ENCODE data around the gene GPR39. TPM values are rescaled to one million over a fixed set of nuclear protein-coding genes. Genes with fewer than 3 reads are reported as not detected.
"Not testable (repeated sequence)": the region's sequence is repeated elsewhere in the genome, so short reads cannot be mapped to it uniquely, and the experiment has no call there.

The GPR39 gene
- polyA plus RNA-seq, 1 donor from 2014 or later: not detected

DNA sequence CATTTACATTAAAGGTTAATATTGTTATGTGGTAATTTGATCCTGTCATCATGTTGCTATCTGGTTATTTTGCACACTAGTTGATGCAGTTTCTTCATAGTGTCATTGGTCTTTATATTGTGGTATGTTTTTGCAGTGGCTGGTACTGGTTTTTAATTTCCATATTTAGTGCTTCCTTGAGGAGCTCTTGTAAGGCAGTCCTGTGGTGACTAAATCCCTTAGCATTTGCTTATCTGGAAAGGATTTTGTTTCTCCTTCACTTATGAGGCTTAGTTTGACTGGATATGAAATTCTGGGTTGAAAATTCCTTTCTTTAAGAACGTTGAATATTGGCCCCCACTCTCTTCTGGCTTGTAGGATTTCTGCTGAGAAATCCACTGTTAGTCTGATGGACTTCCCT is 120.5 kb downstream of the GPR39 start:
- peaks cover 2 to 16% (median 9%) of the 10 kb centered on the region in 3 donors for H3K9me3 Mint-ChIP-seq
- not testable (repeated sequence) for H3K27me3 Mint-ChIP-seq, H3K4me1 Mint-ChIP-seq, H3K4me3 Mint-ChIP-seq, H3K27ac Mint-ChIP-seq, H3K36me3 Mint-ChIP-seq

DNA sequence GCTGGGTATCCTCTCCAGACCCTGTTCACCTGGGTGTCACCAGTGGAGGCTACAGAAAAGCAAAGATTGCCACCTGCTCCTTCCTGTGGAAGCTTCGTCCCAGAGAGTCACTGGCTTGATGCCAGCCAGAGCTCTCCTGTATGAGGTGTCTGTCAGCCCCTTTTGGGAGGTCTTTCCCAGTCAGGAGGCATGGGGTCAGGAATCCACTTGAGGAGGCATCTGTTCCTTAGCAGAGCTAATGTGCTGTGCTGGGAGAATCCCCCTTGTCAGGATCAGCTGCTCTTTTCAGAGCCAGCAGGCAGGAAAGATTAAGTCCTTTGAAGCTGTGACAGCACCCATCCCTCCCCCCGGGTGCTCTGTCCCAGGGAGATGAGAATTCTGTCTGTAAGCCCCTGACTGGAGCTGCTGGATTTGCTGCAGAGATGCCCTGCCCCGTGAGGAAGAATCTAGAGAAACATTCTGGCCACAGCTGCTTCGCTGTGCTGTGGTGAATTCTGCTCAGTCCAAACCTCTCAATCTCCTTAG is 121.8 kb downstream of the GPR39 start:
- Mint-ChIP-seq H3K27me3 (peaks cover 2% of the 10 kb centered on the region), H3K4me1 (no peaks in the 10 kb centered on the region), H3K27ac (no peak overlapping the region), H3K36me3 (peaks cover 2% of the 10 kb centered on the region), H3K4me3 (no peak overlapping the region), H3K9me3 (peaks cover 3 to 16% (median 13%) of the 10 kb centered on the region in 3 donors)

DNA sequence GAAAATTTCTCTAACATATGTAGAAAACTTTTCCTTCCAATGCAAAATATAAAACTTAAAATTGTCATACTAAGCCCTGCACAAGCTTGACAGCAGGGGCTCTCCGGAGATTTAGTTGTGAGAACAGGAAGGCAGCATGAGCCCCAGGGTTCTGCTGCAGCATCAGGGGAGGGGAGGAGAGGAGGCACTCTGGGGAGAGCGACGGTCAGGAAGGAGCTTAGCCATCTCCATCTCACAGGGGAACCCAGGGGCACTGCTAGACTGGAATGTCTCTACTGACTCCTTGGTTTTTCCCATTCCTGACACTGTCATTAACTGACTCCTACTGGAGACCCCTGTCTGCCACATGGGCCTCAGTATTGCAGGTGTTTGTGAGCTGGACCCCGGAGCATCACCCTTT is 123.6 kb downstream of the GPR39 start:
- no peak overlapping the region for H3K27ac Mint-ChIP-seq
- H3K27me3 Mint-ChIP-seq: peaks cover 2% of the 10 kb centered on the region
- H3K9me3 Mint-ChIP-seq: peaks cover 5 to 16% (median 16%) of the 10 kb centered on the region in 3 donors
- no peaks in the 10 kb centered on the region for H3K4me1 Mint-ChIP-seq
- no peak overlapping the region for H3K4me3 Mint-ChIP-seq
- peaks cover 2% of the 10 kb centered on the region for H3K36me3 Mint-ChIP-seq

GRCh38 chr2:132542953-132543569 is 126.5 kb downstream of the GPR39 start:
- Mint-ChIP-seq H3K4me3 (no peak overlapping the region), H3K9me3 (peaks cover 3 to 13% (median 4%) of the 10 kb centered on the region in 3 donors), H3K27ac (no peak overlapping the region), H3K36me3 (peaks cover 2% of the 10 kb centered on the region), H3K27me3 (no peaks in the 10 kb centered on the region), H3K4me1 (no peaks in the 10 kb centered on the region)

DNA sequence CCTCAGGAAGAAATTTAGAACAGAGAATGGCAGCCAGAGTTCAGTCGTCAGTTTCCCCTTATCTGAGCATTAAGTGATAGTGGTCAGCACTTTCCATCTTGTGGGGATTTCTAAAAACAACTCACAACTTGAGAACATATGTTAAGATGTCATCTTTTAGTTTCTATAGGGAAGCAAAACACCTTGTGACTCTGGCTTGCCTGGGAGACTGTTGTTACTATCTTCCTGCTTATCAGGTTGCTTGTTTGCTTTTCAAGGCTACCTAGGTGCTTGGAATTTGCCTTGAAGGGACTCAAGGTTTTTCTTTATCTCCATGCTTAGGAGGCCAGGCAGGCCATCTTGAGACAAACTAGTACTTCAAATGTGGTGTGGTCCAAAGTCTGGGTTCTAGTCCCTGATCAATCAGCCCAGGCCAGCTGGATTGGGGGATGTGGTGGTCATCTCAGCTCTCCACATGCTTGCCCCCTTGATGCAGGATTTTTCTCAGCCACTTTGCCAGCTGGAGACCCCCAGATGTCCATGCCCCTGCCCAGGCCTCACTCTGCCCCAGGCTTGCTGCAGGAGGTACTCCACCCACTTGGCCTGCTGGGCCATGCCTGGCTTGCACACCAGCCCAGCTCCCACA is 127.5 kb downstream of the GPR39 start:
- no peak overlapping the region for H3K27ac Mint-ChIP-seq
- H3K36me3 Mint-ChIP-seq: peaks cover 2% of the 10 kb centered on the region
- no peaks in the 10 kb centered on the region for H3K27me3 Mint-ChIP-seq
- H3K4me3 Mint-ChIP-seq: no peak overlapping the region
- H3K9me3 Mint-ChIP-seq: peaks cover 3 to 13% (median 4%) of the 10 kb centered on the region in 3 donors
- no peaks in the 10 kb centered on the region for H3K4me1 Mint-ChIP-seq

DNA sequence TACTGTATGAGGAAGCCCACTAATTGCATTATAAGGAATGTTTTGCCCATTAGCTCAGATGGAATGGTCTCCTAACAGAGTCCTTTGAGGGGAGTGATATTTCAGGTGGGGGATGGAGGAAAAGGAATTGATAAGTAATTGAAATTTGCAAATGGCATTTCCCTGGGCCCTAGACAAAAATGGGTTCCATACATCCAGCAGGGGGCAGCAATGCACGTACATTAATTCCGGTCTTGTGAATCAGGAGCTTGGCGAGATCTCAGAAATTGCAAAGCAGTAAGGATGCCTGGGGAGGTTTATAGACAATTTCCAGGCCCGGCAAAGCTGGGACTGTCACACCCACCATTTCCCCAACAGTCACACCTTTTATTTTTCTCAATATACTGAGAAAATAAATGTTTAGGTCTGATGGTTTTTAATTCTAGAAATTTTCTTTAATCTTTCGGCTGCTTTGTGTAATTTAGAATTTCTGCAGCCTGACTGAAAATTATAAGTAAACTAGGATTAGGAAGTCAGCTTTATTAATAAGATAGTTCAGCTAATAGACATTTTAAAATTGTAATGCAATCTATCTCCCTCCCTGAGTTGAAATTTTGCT is 130.6 kb downstream of the GPR39 start:
- Mint-ChIP-seq H3K27me3 (no peaks in the 10 kb centered on the region), H3K9me3 (peaks cover 3 to 11% (median 4%) of the 10 kb centered on the region in 3 donors), H3K36me3 (peaks cover 2% of the 10 kb centered on the region), H3K4me3 (no peak overlapping the region), H3K27ac (no peak overlapping the region), H3K4me1 (no peaks in the 10 kb centered on the region)

DNA sequence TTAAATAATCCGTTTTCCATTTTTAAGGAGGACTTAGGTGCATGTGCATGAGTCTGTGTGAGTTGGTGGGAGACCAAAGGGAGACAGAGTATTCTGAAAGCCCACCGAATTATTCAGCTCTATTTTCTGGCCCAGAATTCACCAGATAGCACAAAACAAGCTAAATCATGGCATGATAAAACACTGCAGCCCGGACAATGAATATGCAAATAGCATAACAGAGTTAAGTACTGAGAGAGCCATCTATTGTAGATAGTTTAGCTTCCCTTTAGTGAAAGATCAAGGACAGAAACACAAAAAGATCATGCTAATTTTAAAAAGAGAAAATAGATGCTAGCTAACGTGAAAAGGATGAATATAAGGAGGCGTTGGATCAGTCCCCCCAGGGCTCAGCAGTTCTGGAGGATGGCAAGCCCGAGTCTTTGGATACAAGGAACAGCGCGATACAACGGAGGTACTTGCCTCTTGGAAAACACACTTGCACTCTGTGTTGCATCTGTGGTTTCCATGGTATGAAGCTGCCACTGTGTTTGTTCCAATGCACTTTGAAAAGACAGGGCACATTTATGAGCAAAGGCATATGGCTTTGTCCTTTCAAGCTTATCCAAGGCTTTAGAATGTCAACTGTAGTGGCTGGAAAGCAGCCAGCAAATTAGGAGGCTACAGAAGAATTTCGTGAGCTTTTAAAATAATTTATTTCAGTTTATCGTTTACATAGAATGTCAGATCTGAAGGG is 133.5 kb downstream of the GPR39 start:
- Mint-ChIP-seq H3K36me3 (no peaks in the 10 kb centered on the region), H3K9me3 (peaks cover 0 to under 1% (median 0%) of the 10 kb centered on the region in 3 donors), H3K27ac (no peak overlapping the region), H3K4me3 (no peak overlapping the region), H3K4me1 (no peaks in the 10 kb centered on the region), H3K27me3 (no peaks in the 10 kb centered on the region)

GRCh38 chr2:132550946-132551345 is 134.3 kb downstream of the GPR39 start:
- Mint-ChIP-seq H3K27ac (no peak overlapping the region), H3K4me3 (no peak overlapping the region), H3K9me3 (no peaks in the 10 kb centered on the region), H3K4me1 (no peaks in the 10 kb centered on the region), H3K27me3 (no peaks in the 10 kb centered on the region), H3K36me3 (no peaks in the 10 kb centered on the region)

GRCh38 chr2:132557694-132558093 is 141.1 kb downstream of the GPR39 start:
- Mint-ChIP-seq H3K4me1 (peaks cover 0 to 3% (median 0%) of the 10 kb centered on the region in 3 donors), H3K9me3 (no peaks in the 10 kb centered on the region), H3K4me3 (no peak overlapping the region), H3K27ac (no peak overlapping the region), H3K27me3 (peaks cover 2% of the 10 kb centered on the region), H3K36me3 (no peaks in the 10 kb centered on the region)

DNA sequence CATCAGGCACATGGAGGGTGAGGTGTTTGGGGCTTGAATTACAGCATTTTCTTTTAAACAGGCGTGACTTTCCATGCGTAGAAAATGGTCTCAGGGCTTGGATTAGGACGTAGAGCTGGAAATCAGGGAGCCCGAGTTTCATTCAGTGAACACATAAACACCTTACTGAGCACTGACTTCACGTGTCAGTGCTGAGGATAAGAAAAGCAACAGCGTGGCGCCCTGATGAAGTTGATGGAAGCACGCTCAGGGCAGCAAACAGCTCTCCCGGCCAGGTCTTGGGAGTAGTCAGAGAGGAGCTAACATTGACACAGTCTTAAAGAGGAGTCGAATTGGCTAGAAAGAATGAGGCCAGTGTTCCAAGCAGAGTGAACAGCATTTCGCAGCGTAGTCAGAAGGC is 142.7 kb downstream of the GPR39 start:
- H3K4me3 Mint-ChIP-seq: no peak overlapping the region
- no peak overlapping the region for H3K27ac Mint-ChIP-seq
- H3K4me1 Mint-ChIP-seq: peaks cover 0 to 3% (median 0%) of the 10 kb centered on the region in 3 donors
- H3K36me3 Mint-ChIP-seq: no peaks in the 10 kb centered on the region
- H3K9me3 Mint-ChIP-seq: no peaks in the 10 kb centered on the region
- H3K27me3 Mint-ChIP-seq: peaks cover 2% of the 10 kb centered on the region

DNA sequence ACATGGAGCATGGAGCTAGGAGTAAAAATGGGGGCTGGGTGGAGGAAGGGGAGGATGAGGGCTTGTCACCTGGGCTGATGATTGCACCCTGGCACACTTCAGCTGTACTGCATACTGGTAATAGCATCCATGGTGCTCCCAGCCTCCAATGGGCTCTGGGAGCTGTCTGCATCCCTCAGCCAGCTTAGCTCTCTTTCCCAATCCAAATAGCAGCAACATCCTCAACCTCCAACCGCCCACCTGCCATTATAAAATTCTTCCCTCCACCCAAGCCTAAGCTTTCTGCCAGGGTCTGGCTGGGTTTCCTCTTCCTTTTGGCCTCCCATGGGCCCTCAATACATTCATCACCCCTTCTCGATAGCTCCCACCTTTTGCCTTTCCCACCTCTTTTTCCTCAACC is 143.3 kb downstream of the GPR39 start:
- Mint-ChIP-seq H3K36me3 (no peaks in the 10 kb centered on the region), H3K27ac (no peak overlapping the region), H3K27me3 (peaks cover 2% of the 10 kb centered on the region), H3K9me3 (no peaks in the 10 kb centered on the region), H3K4me3 (no peak overlapping the region), H3K4me1 (peaks cover 0 to 3% (median 0%) of the 10 kb centered on the region in 3 donors)

DNA sequence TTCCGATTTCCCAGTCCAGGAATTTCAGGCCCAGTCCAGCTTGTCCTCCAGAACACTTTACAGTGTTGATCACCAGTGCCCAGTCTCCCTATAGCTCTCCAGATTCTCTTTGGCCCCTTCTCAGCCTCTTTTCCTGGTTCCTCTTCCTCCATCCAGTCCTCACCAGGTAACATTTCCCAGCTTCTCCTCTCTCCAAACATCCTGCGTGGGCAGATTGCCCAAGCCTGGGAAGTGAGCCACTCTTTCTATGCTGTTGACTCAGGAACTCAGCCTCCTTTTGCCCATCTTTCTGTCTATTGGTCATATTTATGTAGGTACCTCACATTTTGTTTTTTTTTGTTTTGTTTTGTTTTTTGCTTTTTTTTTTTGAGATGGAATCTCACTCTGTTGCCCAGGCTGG is 144.0 kb downstream of the GPR39 start:
- Mint-ChIP-seq H3K36me3 (no peaks in the 10 kb centered on the region), H3K27ac (no peak overlapping the region), H3K4me3 (no peak overlapping the region), H3K4me1 (peaks cover 0 to 3% (median 0%) of the 10 kb centered on the region in 3 donors), H3K9me3 (no peaks in the 10 kb centered on the region), H3K27me3 (peaks cover 2% of the 10 kb centered on the region)

- Mint-ChIP-seq H3K27me3 (peaks cover 4% of the 10 kb centered on the region), H3K27ac (no peak overlapping the region), H3K9me3 (peaks cover 0 to 2% (median 0%) of the 10 kb centered on the region in 3 donors), H3K4me1 (peaks cover 0 to 3% (median 0%) of the 10 kb centered on the region in 3 donors), H3K36me3 (no peaks in the 10 kb centered on the region), H3K4me3 (no peak overlapping the region)
Measured at GRCh38 chr2:132562245-132562644, 145.6 kb downstream of the GPR39 start.

- Mint-ChIP-seq H3K27me3 (peaks cover 6% of the 10 kb centered on the region), H3K27ac (no peak overlapping the region), H3K36me3 (no peaks in the 10 kb centered on the region), H3K4me3 (no peak overlapping the region), H3K9me3 (peaks cover 0 to 2% (median 0%) of the 10 kb centered on the region in 3 donors), H3K4me1 (peaks cover 0 to 3% (median 0%) of the 10 kb centered on the region in 3 donors)
Measured at GRCh38 chr2:132564065-132564464, 147.5 kb downstream of the GPR39 start.

GRCh38 chr2:132566379-132566778 is 149.8 kb downstream of the GPR39 start:
- Mint-ChIP-seq H3K4me3 (no peak overlapping the region), H3K4me1 (peaks cover 0 to 3% (median 0%) of the 10 kb centered on the region in 3 donors), H3K36me3 (no peaks in the 10 kb centered on the region), H3K27ac (no peak overlapping the region), H3K9me3 (peaks cover 0 to 4% (median 0%) of the 10 kb centered on the region in 3 donors), H3K27me3 (peaks cover 8% of the 10 kb centered on the region)

Data from IgD-negative memory B cell (primary cell).